ENCODE data around the gene KIAA1614.
A peak's percentile ranks its signal among the peaks of the same experiment; 100 is the strongest.
"Not testable (repeated sequence)": the region's sequence is repeated elsewhere in the genome, so short reads cannot be mapped to it uniquely, and the experiment has no call there.

Gene KIAA1614

DNA sequence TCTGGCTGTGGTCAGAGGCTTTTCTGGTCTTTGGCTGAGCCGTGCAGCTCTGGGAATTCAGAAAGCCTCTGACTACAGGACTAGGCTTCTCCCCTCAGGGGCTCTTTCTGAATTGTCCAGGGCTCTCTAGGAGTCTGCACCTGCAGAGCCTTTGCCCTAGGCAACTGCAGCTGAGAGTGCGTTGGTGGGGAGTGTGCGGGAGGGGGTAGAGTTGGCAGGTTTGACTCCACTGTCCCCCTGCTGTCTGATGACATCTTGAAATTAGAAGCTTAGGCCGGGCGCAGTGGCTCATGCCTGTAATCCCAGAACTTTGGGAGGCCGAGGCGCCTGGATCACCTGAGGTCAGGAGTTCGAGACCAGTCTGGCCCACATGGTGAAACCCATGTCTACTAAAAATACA, 32.9 kb downstream of the KIAA1614 start:
- DNase-seq = no peak

GRCh38 chr1:180946056-180946455, 33.4 kb downstream of the KIAA1614 start:
- DNase-seq = no peak

- no peak for DNase-seq
Measured at GRCh38 chr1:180946541-180947498, 34.1 kb downstream of the KIAA1614 start.

GRCh38 chr1:180947499-180947885, 34.8 kb downstream of the KIAA1614 start:
- DNase-seq = no peak

- DNase-seq = no peak
Measured at GRCh38 chr1:180947901-180948640, 35.4 kb downstream of the KIAA1614 start.

DNA sequence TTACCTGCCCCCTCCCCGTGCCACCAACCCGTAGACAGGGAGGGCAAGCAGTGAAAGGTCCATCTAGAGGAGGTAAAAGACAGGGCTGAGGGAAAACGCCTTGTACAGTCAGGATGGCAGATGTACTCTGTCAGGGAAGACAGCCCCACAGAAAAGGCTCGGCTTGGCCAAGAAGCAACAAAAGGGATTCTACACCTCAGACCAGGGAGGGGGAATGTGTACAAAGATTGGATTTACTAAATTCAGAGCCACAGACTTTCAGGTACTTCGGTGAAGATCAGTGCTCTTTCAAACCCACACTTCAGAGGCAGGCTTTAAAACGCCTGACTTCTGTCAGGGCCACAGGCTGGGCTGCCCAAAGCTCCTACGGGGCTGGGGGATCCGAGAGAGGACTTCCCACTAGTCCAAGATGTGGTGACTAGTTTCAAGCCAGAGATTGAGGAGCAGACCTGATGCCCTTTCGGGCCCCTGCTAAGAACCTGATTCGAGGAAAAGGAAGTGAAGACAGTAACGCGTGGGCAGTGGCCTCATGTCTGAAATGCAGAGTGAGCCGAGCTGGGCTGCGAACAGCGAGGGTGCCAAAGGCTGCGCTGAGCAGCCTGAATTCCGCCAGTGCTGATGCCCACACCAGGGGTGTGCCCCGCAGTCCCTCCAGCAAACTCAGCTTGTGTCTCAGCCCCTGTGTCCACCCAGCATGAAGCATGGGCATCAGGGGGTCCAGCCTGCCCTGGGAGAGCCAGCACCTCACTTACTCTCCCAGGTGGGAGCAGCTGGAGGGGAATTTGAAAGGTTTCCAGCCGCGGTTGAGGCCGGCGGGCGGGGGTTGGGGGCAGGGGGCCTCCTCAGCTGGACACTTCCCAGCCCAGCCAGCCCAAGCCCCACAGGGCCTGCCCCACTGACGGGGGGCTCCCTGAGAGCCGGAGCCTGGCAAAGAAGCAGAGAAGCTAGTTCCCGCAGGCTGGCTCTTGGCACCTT, 36.2 kb downstream of the KIAA1614 start:
- DNase-seq = no peak

DNA sequence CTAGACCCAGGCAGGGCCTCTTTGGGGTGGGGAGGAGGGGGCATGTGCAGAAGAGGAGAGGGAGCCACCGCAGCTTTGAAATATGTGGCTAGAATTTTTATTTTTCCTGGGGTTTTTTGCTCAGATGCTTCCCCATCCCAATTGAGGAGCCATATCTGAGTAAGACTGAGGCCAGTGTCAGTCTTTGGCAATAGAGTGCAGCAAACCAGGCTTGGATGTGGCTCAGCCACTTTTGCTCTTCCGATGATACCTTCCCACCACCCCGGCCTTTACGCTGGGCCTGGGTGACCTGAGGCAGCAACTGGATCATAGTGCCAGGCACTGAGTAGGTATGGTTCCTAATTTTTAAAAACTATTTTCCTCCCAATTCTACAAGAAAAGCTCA, 36.9 kb downstream of the KIAA1614 start:
- DNase-seq = no peak

- DNase-seq = no peak
Measured at GRCh38 chr1:180950321-180950720, 37.6 kb downstream of the KIAA1614 start.

DNA sequence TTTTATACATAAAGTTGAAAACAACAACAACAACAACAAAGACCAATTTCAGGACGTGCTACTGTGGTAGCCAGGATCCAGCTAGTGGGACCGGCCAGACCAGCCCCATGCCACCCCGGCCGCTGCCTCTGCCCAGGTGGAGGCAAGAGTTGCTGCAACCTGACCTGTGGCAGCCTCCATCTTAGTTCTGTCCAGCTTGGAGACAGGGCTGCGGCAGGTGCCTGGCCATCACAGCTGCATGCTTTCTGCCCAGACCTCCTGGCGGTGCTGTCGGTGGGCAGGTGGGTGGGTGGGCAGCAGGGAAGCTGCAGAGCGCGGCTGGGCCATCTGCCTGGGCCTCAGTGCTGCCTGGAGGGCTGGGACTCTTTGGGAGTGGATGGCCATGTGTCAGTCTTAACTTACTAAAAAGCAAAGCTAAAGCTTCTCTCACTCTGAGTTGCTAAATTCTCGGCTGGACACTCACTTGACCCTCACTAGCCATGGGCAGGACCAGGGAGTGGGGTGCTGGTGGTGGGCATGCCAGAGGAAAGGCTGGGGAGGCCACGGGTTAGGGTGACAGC, 38.6 kb downstream of the KIAA1614 start:
- DNase-seq = no peak

- no peak for DNase-seq
Measured at GRCh38 chr1:180951836-180952656, 39.3 kb downstream of the KIAA1614 start.

DNA sequence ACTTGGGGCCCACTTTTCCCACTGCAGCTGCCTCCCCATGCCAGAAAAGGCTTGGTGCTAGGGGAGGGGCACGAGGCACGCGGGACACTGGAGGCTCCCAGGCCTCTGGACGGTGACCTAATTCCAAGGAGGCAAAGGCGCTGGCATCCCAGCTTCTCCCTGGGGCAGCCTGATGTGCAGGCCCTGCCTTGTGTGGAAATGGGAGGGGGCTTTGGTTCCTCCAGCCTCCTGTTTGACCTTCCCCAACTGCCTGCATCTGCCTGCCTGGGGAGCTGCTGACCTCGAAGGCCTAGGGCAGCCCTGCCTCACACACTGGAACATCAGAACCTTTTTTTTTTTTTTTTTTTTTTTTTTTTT, 39.9 kb downstream of the KIAA1614 start:
- DNase-seq = no peak

DNA sequence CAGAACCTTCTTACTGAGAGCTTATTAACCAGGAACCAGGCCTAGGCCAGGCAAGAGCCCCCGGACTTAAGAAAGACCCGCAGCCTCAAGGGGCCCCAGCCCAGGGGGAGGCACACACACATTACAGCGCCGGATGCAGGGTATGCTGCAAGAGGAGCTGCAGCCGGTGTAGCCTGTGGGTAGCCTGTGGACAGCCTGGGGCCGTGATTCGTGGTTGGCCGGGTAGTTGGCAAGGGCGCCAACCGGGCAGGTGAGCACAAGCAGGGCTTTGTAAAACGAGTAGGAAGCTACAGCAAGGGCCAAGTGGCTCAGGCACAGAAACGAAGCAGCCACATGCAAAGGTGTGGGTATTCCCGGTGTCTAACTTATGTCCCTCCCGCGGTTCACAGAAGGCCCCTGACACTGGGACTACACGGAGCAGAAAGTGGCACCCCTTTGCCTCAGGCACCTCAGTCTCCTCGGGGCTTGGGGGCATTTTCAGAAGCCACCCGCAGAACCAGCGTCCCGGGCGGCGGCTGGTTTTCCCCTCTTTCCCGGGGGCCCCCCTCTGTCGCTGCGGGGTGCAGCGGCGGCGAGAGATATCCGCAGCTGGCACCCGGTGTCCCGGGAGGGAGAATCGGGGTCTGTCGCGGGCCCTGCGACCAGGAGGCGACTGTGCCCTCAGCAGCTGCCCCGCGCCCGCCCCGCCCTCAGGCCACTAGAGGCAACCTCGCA, 40.8 kb downstream of the KIAA1614 start:
- no peak for DNase-seq

- DNase-seq = peak; percentile 70
Measured at GRCh38 chr1:180954005-180954800, 41.5 kb downstream of the KIAA1614 start.

DNA sequence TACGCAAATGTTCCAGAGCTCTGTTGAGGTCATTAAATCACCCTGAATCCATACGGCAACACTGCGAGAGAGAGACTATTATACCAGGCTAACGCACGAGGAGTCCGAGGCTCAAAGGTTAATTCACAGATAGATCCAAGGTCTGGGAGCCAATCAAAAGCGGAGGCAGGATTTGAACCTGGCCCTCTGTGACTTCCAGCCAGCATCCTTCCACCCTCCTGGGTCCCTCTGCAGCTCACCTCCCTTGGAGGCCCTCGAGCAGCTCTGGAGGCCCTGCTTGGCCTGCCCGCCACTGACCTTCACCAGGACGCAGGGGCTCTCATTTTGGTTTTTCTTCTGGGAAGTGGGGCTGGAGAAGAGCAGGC, 42.1 kb downstream of the KIAA1614 start:
- DNase-seq = no peak

DNA sequence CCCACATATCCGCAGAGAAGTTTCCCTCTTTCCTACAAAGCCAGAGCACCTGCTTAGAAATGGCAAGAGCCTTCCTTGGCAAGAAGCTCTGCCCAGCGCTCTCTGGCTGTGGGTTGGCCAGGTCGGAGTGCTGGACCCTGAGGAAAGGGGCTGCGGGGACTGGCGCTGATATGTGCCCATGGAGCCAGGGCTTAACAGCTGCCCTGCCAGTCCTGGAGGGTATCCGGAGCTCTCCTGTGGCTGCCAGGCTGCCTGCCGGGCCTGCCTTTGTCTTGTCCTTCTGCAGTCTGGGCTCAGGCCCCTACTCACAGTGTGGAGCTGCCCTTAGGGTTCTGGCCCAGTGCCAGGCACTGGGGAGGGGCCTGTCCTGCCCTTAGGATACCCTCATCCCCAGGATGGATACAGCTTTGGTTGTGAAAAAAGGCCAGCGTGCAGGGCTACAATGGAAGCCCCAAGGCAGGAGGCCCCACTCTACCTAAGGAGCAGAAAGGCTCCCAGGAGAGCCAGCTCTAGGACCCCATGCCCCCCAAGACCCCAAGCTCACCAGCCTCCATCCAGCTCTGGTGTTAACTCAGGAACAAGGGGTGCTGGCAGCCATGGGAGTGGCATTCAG, 43.4 kb downstream of the KIAA1614 start:
- no peak for DNase-seq

- DNase-seq = not testable (repeated sequence)
Measured at GRCh38 chr1:180959620-180960019, 46.9 kb downstream of the KIAA1614 start.

- DNase-seq = no peak
Measured at GRCh38 chr1:180961622-180962021, 48.9 kb downstream of the KIAA1614 start.

- no peak for DNase-seq
Measured at GRCh38 chr1:180962178-180962577, 49.5 kb downstream of the KIAA1614 start.

DNA sequence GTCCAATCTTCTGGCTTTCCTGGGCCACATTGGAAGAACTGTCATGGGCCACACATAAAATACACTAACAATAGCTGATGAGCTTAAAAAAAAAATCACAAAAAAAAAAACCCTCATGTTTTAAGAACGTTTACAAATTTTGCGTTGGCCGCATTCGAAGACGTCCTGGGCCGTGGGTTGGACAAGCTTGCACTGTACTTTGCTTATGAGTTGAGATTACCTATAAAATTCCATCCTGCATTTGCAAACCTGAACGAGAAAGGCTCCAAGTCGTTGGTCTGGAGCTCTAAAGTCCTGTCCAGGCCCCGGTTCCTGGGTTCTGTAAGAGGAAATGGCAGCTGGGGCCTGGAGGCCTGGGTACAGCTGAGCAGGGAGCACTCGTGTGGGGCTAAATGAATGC, 51.4 kb downstream of the KIAA1614 start:
- DNase-seq = no peak

- DNase-seq = no peak
Measured at GRCh38 chr1:180964595-180964994, 51.9 kb downstream of the KIAA1614 start.

Measured in stimulated activated CD4-positive, alpha-beta T cell treated with anti-CD3 and anti-CD28 coated beads, Interleukin-4, amount 100 ng/mL, for 24 hours (primary cell).